Activated CD4-positive, alpha-beta T cell treated with anti-CD3 and anti-CD28 coated beads for 36 hours (primary cell): ENCODE measurements around the gene PANK2. TPM values are rescaled to one million over a fixed set of nuclear protein-coding genes. Genes with fewer than 3 reads are reported as not detected.
"Not testable (repeated sequence)": the region's sequence is repeated elsewhere in the genome, so short reads cannot be mapped to it uniquely, and the experiment has no call there.

ENCODE experiments used
- ATAC-seq: fragments of 200-7000 bp; cut with Tn5 transposase; one replicate; pipeline ENCODE4 v1.10.0; 2021; ENCODE audit warnings: mild to moderate bottlenecking, moderate library complexity
- CTCF ChIA-PET: fragments of 350-600 bp; sonication (Branson Sonifier 250); formaldehyde crosslinking; loops from one replicate; lab custom pipeline; 2021; ENCODE audit warnings: antibody characterized with exemption; lab: Charles Lee
- POLR2A ChIA-PET: fragments of 350-600 bp; sonication (Branson Sonifier 250); formaldehyde crosslinking; loops from one replicate; lab custom pipeline; 2021; ENCODE audit warnings: antibody characterized with exemption, inconsistent platforms; lab: Charles Lee
- DNase-seq: peaks from one replicate; pipeline ENCODE4 v3.0.0-alpha.2; 2020
- H3K27ac Mint-ChIP-seq: one replicate; pipeline ENCODE4 v1.8.0; 2021; ENCODE audit warnings: mixed read lengths
- H3K27me3 Mint-ChIP-seq: one replicate; pipeline ENCODE4 v1.8.0; 2021; ENCODE audit warnings: mixed read lengths
- H3K36me3 Mint-ChIP-seq: one replicate; pipeline ENCODE4 v1.8.0; 2021; ENCODE audit warnings: low read depth, mixed read lengths
- H3K4me1 Mint-ChIP-seq: one replicate; pipeline ENCODE4 v1.8.0; 2021; ENCODE audit warnings: mixed read lengths
- H3K4me3 Mint-ChIP-seq: one replicate; pipeline ENCODE4 v1.8.0; 2021; ENCODE audit warnings: mild to moderate bottlenecking, moderate library complexity, mixed read lengths
- H3K9me3 Mint-ChIP-seq: one replicate; pipeline ENCODE4 v1.8.0; 2021; ENCODE audit warnings: low read depth, mixed read lengths
- intact Hi-C, 2 experiments: fragments of 100-400 bp; cut with DNase I in 1 of 2; cut with micrococcal nuclease in 1 of 2; formaldehyde crosslinking; loops; one replicate each; pipeline versions ENCODE4 v1.14.2 to v1.15.1; 2022 to 2024; cut with DNase I, micrococcal nuclease
- total RNA-seq, 2 experiments: library from RNA; stranded (reverse); gene quantifications; one replicate each; pipeline ENCODE4 v1.2.3, GENCODE V29; 2021

The PANK2 gene
- 10 to 100 TPM; 37.2 to 50.2 TPM for total RNA-seq

- Mint-ChIP-seq H3K36me3 (peaks cover 48% of the 10 kb centered on the region), H3K4me1 (peaks cover 46% of the 10 kb centered on the region), H3K9me3 (no peaks in the 10 kb centered on the region), H3K27ac (peak within 1 kb of the TSS; percentile 93), H3K4me3 (peak within 1 kb of the TSS; percentile 95), H3K27me3 (no peaks in the 10 kb centered on the region)
- intact Hi-C loops: loop anchor here (1.0 to 5.0 kb wide), 11 partner anchors 18 to 196 kb away; partner anchors contain the start of genes ADISSP (in 1 of the 2), AP5S1 (in 1 of the 2), CENPB (in 1 of the 2) and MAVS (in 1 of the 2)
- ATAC-seq: peak; percentile 99
- POLR2A ChIA-PET: no interaction called here
- CTCF ChIA-PET: no interaction called here
- DNase-seq: peak; percentile 98
Measured at GRCh38 chr20:3888622-3889488, at the start of gene PANK2. TSS of gene PANK2 (plus strand) at chr20:3889387.

- POLR2A ChIA-PET: interaction anchor here (0.5 kb wide), 1 partner anchor 74 kb away, joined by 3 read pairs; no protein-coding TSS in a partner anchor
- H3K27ac Mint-ChIP-seq, H3K4me1 Mint-ChIP-seq, ATAC-seq, H3K27me3 Mint-ChIP-seq, DNase-seq, H3K9me3 Mint-ChIP-seq, CTCF ChIA-PET, H3K36me3 Mint-ChIP-seq, intact Hi-C loops, H3K4me3 Mint-ChIP-seq: not testable (repeated sequence)
Measured at GRCh38 chr20:3840201-3840600, 49.0 kb upstream of the PANK2 start.

GRCh38 chr20:3842348-3842930 lies 46.7 kb upstream of the PANK2 start:
- Mint-ChIP-seq H3K27ac (no peak overlapping the region), H3K4me3 (no peak overlapping the region), H3K4me1 (peaks cover 8% of the 10 kb centered on the region), H3K36me3 (no peaks in the 10 kb centered on the region), H3K9me3 (no peaks in the 10 kb centered on the region), H3K27me3 (no peaks in the 10 kb centered on the region)
- DNase-seq (no peak), ATAC-seq (no peak)
- ChIA-PET CTCF (interaction anchor here (0.7 kb wide), 1 partner anchor 10 kb away, joined by 4 read pairs; no protein-coding TSS in a partner anchor), POLR2A (no interaction called here)
- intact Hi-C loops: no loop called here

DNA sequence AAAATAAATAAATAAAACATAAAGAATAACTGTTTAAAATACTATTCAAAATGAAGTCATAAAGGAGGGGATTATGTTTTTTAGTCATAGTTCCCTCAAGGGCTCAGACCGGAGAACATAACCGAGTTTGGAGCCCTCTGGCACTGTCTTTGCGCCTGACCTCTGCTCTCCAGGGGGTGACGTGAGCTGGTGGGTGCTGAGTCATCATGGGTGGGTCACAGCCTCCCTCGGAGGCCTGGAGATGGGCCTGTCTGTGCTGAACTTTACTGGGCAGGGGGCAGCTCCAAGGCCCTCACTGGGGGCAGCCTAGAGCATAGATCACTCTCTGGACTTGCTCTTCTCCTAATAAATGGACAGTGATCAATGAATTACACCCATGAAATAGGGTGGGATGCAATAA lies 45.7 kb upstream of the PANK2 start:
- peaks cover 18% of the 10 kb centered on the region for H3K4me1 Mint-ChIP-seq
- no peak overlapping the region for H3K4me3 Mint-ChIP-seq
- no peaks in the 10 kb centered on the region for H3K36me3 Mint-ChIP-seq
- intact Hi-C loops: no loop called here
- no peak for DNase-seq
- no peak overlapping the region for H3K27ac Mint-ChIP-seq
- H3K9me3 Mint-ChIP-seq: no peaks in the 10 kb centered on the region
- ChIA-PET CTCF (interaction anchor here (0.6 to 0.7 kb wide), 6 partner anchors 9 to 231 kb away, joined by 3 to 4 read pairs (median 4); partner anchors contain the start of gene ADISSP), POLR2A (no interaction called here)
- no peaks in the 10 kb centered on the region for H3K27me3 Mint-ChIP-seq
- ATAC-seq: no peak

GRCh38 chr20:3843990-3844619 lies 45.1 kb upstream of the PANK2 start:
- H3K27me3 Mint-ChIP-seq, H3K36me3 Mint-ChIP-seq, ATAC-seq, H3K4me3 Mint-ChIP-seq, intact Hi-C loops, H3K9me3 Mint-ChIP-seq, POLR2A ChIA-PET, DNase-seq, H3K27ac Mint-ChIP-seq: not testable (repeated sequence)
- peaks cover 23% of the 10 kb centered on the region for H3K4me1 Mint-ChIP-seq
- CTCF ChIA-PET: interaction anchor here (0.6 to 2.2 kb wide), 5 partner anchors 10 to 95 kb away, joined by 3 to 14 read pairs (median 4); partner anchors contain the start of gene AP5S1

DNA sequence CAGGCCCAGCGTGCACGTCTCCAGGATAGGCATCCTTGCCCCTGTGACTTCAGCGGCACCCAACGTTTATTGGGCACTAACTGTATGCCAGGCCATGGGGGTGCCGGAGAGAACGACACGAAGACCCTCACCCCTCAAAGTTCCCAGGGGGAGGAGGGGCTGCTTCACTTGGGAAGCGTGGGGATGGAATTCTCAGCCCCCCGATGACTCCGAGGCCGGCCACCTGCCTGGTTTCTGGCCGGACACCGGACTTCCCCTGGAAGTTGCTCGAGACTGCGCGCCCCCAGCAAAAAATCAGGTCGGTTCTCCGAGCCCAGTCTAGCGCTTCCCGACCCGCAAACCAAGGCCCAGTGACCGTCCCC lies 42.8 kb upstream of the PANK2 start:
- DNase-seq (no peak), ATAC-seq (no peak)
- Mint-ChIP-seq H3K36me3 (no peaks in the 10 kb centered on the region), H3K4me3 (peak overlapping the region; percentile 88), H3K4me1 (peaks cover 22% of the 10 kb centered on the region), H3K27ac (peak overlapping the region; percentile 84), H3K9me3 (no peaks in the 10 kb centered on the region), H3K27me3 (no peaks in the 10 kb centered on the region)
- ChIA-PET CTCF (interaction anchor here (1.3 kb wide), 1 partner anchor 59 kb away, joined by 4 read pairs; no protein-coding TSS in a partner anchor), POLR2A (no interaction called here)
- intact Hi-C loops: loop anchor here (1.0 to 2.0 kb wide), 8 partner anchors 26 to 169 kb away; partner anchors contain the start of genes AP5S1 (in 2 of the 2), CDC25B (in 1 of the 2), CENPB (in 1 of the 2) and PANK2 (in 1 of the 2)

GRCh38 chr20:3846740-3847428 lies 42.3 kb upstream of the PANK2 start, which contains the start of gene MAVS:
TSS of gene MAVS (plus strand) at chr20:3846834. CDS start at chr20:3854625, 7,791 bp downstream.
- peak; percentile 91 for DNase-seq
- H3K4me3 Mint-ChIP-seq: peak within 1 kb of the TSS; percentile 88
- no peaks in the 10 kb centered on the region for H3K36me3 Mint-ChIP-seq
- peaks cover 22% of the 10 kb centered on the region for H3K4me1 Mint-ChIP-seq
- peak; percentile 98 for ATAC-seq
- POLR2A ChIA-PET: no interaction called here
- CTCF ChIA-PET: interaction anchor here (1.1 to 1.2 kb wide), 2 partner anchors 16 to 57 kb away, joined by 3 read pairs; no protein-coding TSS in a partner anchor
- no peaks in the 10 kb centered on the region for H3K9me3 Mint-ChIP-seq
- H3K27me3 Mint-ChIP-seq: no peaks in the 10 kb centered on the region
- peak within 1 kb of the TSS; percentile 84 for H3K27ac Mint-ChIP-seq
- intact Hi-C loops: loop anchor here (1.0 to 2.0 kb wide), 8 partner anchors 27 to 168 kb away; partner anchors contain the start of genes AP5S1 (in 2 of the 2), CDC25B (in 1 of the 2), CENPB (in 1 of the 2) and PANK2 (in 1 of the 2)

DNA sequence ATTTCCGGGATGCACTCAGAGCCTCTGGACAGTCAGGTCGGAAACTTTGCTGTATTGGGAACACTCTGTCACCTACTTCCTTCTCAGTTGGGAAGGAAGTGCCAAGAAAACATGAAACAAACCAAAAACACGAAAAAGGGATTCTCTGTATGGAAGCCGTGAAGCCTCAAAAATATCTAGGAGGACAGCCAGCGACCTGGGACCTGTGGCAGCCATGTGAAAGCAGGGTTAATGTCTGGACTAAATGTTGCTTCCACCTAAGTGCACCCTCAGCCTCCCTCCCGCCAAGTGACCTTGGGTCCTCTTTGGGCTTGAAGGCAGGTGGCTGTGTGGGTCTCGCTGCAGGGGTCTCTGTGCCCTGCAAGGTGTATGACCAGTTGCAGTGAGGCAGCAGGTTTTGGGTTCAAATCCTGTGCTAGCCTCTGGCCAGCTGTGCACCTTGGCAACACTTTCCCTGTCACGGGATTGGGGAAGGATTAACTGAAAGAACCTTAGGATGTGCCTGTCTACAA lies 41.7 kb upstream of the PANK2 start:
- Mint-ChIP-seq H3K9me3 (no peaks in the 10 kb centered on the region), H3K36me3 (no peaks in the 10 kb centered on the region), H3K4me3 (peak overlapping the region; percentile 88), H3K27me3 (no peaks in the 10 kb centered on the region), H3K27ac (peak overlapping the region; percentile 80), H3K4me1 (peaks cover 22% of the 10 kb centered on the region)
- intact Hi-C loops: loop anchor here (2.0 kb wide), 3 partner anchors 51 to 95 kb away; partner anchors contain the start of genes CDC25B (in 1 of the 2) and CENPB (in 1 of the 2)
- ChIA-PET POLR2A (no interaction called here), CTCF (interaction anchor here (1.1 to 1.2 kb wide), 2 partner anchors 17 to 57 kb away, joined by 3 read pairs; no protein-coding TSS in a partner anchor)
- no peak for ATAC-seq
- peak; percentile 16 for DNase-seq

- ChIA-PET CTCF (interaction anchor here (0.6 kb wide), 2 partner anchors 81 to 84 kb away, joined by 3 to 4 read pairs; partner anchors contain the start of gene ADISSP), POLR2A (interaction anchor here (0.6 kb wide), 1 partner anchor 142 kb away, joined by 3 read pairs; no protein-coding TSS in a partner anchor)
- no peaks in the 10 kb centered on the region for H3K9me3 Mint-ChIP-seq
- peak overlapping the region; percentile 88 for H3K4me3 Mint-ChIP-seq
- DNase-seq (no peak), ATAC-seq (no peak)
- H3K27ac Mint-ChIP-seq: peak overlapping the region; percentile 33
- no peaks in the 10 kb centered on the region for H3K36me3 Mint-ChIP-seq
- H3K27me3 Mint-ChIP-seq: no peaks in the 10 kb centered on the region
- peaks cover 22% of the 10 kb centered on the region for H3K4me1 Mint-ChIP-seq
- intact Hi-C loops: no loop called here
Measured at GRCh38 chr20:3848565-3848964, 40.6 kb upstream of the PANK2 start.

DNA sequence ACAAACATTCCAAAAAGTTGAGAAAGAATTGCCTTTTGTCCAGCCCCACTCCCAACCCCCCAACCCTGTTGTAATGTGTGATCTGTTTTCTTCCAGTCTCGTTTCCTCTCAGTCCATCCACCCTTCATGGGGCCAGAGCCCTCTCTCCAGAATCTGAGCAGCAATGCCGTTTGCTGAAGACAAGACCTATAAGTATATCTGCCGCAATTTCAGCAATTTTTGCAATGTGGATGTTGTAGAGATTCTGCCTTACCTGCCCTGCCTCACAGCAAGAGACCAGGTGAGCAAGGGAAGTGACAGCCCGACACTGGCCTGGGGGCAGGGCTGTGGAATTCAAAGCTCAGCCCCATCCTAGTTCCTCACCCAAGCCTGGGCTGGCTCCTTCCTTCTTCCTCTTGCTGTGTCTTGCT lies 34.7 kb upstream of the PANK2 start:
- ATAC-seq (no peak), DNase-seq (no peak)
- no peak overlapping the region for H3K4me3 Mint-ChIP-seq
- H3K36me3 Mint-ChIP-seq: peaks cover 18% of the 10 kb centered on the region
- H3K27me3 Mint-ChIP-seq: no peaks in the 10 kb centered on the region
- no peaks in the 10 kb centered on the region for H3K9me3 Mint-ChIP-seq
- H3K4me1 Mint-ChIP-seq: peaks cover 4% of the 10 kb centered on the region
- H3K27ac Mint-ChIP-seq: no peak overlapping the region
- POLR2A ChIA-PET: interaction anchor here (0.6 kb wide), 1 partner anchor 160 kb away, joined by 5 read pairs; no protein-coding TSS in a partner anchor
- CTCF ChIA-PET: interaction anchor here (0.6 to 2.9 kb wide), 21 partner anchors 10 to 1202 kb away, joined by 3 to 14 read pairs (median 5); partner anchors contain the start of genes ADAM33 and AP5S1
- intact Hi-C loops: loop anchor here in 1 of 2 experiments (2.0 kb wide), 1 partner anchor 34 kb away; the partner anchor contains the start of gene AP5S1
